ENCODE data around the gene LGALS13.

- TF ChIP-seq ELF4 (IDR thresholded peaks at IDR 0.05) (no peak), PKNOX1 (IDR thresholded peaks at IDR 0.05) (no peak), SP1 (IDR thresholded peaks at IDR 0.05) (no peak), FOXM1 (IDR thresholded peaks at IDR 0.05; ENCODE audit: borderline replicate concordance) (no peak), LEF1 (IDR thresholded peaks at IDR 0.05; ENCODE audit: borderline replicate concordance) (no peak)
These were observed 53.3 kb downstream of the LGALS13 start, which contains the start of gene LGALS16 for GRCh38 chr19:39655613-39656012.
